NCI-H2196 treated with DMSO at 0.1 percent for 48 hours (cell line): ENCODE data around the gene KIF19.
"Not testable (repeated sequence)": the region's sequence is repeated elsewhere in the genome, so short reads cannot be mapped to it uniquely, and the experiment has no call there.

ENCODE experiments used
- DNase-seq: peaks from one replicate; lab custom pipeline; 2025; ENCODE audit not compliant: unreplicated experiment; lab: John Stamatoyannopoulos, UW

Gene KIF19

GRCh38 chr17:74387365-74388218 is 61.6 kb downstream of the KIF19 start:
- no peak for DNase-seq

DNA sequence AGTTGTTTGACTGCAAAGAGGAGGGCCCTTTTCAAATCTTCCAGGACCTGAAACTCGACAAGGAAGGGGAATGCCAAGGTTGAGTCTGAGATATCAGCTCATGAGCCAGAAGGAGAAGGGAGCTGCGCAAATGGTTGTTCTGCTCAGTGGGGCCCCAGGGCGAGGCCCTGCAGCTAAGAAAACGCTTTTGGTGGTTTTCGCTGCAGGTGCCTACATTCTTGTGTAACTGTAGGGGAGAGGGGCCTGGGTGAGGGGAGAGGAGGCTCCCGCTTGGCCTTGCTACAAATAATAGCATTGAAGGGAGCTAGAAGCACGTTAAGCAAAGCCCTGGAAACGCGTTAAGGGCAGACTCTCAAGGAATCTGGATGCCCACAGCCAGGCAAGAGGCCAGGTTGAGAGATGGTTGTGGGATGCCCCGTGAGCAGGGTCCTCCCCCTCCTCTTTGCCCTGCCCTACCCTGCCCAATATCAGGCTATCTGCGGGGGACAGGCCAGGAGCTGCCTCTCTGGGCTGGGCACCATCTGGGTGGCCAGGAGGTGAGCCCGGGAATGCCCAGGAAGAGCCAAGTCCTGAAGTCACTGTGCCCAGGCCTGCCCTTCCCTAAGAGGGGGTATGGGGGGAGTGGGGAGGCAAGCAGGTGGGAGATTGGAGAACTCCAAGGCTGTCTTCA is 63.2 kb downstream of the KIF19 start:
- DNase-seq: no peak

GRCh38 chr17:74389937-74390679 is 64.1 kb downstream of the KIF19 start:
- DNase-seq: no peak

- no peak for DNase-seq
These were observed 64.9 kb downstream of the KIF19 start for GRCh38 chr17:74390680-74391653.

DNA sequence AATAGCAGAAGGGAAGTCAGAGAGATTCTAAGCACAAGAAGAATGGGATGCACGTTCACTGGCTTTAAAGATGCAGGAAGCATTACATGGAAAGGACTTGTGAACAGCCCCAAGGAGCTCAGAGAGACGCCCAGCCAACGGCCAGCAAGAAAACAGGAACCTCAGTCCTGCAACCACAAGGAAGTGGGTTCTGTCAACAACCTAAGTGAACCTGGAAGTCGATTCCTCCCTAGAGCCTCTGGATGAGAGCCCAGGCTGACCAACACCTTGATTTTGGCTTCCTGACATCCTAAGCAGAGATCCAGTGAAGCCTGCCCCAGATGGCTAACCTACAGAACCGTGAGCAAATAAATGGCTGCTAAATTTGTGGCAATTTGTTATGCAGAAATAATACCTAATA is 65.7 kb downstream of the KIF19 start:
- no peak for DNase-seq

DNA sequence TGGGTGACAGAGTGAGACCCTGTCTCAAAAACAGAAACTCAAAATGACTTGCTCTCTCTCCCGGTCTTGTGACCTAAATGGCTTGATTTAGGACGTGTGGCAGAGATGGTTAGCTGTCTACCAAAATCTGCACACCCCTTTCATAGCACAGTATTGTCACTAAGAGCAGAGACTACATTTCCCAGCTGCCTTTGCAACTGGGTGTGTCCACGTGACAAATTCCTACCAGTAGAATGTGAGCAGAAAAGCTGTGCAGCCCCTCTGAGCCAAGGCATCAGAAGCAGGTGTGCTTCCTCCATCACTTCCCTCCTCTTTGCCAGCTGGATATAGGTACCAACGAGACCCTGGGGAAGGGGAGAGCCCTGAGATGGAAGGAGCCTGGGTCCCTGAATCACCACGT is 66.8 kb downstream of the KIF19 start:
- DNase-seq: no peak

- no peak for DNase-seq
These were observed 67.4 kb downstream of the KIF19 start for GRCh38 chr17:74393346-74393942.

- no peak for DNase-seq
These were observed 68.4 kb downstream of the KIF19 start for GRCh38 chr17:74394275-74394950.

GRCh38 chr17:74394977-74395376 is 69.0 kb downstream of the KIF19 start:
- DNase-seq: no peak

- DNase-seq: no peak
These were observed 70.5 kb downstream of the KIF19 start for GRCh38 chr17:74396567-74396966.

GRCh38 chr17:74402048-74402447 is 76.0 kb downstream of the KIF19 start:
- DNase-seq: no peak

DNA sequence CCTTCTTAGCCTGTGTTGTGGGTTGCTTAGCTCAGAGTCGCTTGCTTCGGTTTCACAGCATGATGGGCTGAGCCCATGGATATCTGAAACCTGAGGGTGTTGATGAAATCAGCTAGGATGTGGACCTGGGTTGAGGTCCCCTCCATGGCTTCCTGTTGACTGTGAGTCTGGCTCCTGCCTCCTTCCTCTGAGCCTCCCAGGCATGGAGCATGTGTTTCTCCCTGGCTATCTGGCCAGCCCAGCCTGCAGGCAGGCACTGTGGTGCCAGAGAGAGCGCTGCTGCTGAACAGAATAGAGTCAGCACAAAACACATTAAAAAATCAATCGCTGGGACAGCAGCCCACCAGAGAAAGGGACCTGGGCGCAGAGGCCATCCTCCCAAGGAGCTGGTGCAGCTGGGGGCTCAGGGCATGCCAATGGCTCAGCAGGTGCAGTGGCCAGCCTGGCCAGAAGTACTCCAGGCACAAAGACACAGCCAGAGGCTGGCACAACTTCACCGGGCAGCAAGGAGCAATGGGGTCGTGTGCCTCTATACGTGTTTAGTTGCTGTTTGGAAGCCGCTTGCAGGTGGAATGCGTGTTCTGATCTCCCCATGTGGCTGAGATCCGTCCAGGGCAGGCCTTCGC is 77.6 kb downstream of the KIF19 start:
- no peak for DNase-seq

DNA sequence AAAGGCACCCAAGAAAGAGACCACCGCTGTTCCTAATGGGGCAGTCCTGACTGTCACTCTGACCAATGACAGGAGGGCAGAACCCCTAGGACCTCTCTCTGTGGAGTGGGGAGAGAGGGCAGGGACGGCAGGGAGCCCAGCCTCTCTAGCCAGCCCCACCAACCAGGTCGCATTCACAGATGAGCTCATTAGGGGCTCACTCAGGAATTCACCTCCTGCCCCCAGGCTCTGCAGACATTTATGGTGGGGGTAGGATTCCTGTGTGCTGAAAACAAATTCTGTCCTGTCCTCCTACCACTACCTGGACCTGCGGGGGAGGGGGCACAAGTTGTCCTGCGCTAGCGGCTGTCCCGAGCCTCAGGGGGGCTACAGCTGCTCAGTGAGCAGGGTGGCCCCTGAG is 78.2 kb downstream of the KIF19 start:
- no peak for DNase-seq

GRCh38 chr17:74404789-74405188 is 78.8 kb downstream of the KIF19 start:
- DNase-seq: no peak

DNA sequence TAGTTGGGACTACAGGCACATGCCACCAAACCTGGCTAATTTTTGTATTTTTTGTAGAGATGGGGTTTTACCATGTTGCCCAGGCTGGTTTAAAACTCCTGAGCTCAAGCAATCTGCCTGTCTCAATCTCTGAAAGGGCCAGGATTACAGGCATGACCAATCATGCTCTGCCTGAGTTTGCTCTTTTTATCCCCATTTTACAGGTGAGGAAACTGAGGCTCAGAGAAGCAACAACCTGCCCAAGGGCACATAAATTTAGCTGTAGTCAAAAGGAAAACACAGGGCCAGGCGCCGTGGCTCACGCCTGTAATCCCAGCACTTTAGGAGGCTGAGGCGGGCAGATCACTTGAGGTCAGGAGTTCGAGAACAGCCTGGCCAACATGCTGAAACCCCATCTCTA is 79.3 kb downstream of the KIF19 start:
- not testable (repeated sequence) for DNase-seq
